H1 (cell line): ENCODE data around the gene IFT25. TPM values are rescaled to one million over a fixed set of nuclear protein-coding genes. Genes with fewer than 3 reads are reported as not detected.

Experiments used
- CTCF ChIA-PET: fragments of 300-600 bp; sonication (Branson Sonifier 250); formaldehyde crosslinking; loops from one replicate; lab custom pipeline; 2021; ENCODE audit not compliant: partially characterized antibody; lab: Charles Lee
- POLR2A ChIA-PET: fragments of 300-600 bp; sonication (Branson Sonifier 250); formaldehyde crosslinking; loops from one replicate; lab custom pipeline; 2021; ENCODE audit warnings: inconsistent platforms; ENCODE audit not compliant: partially characterized antibody; lab: Charles Lee
- DNase-seq, 2 experiments: peaks; one replicate each; pipeline versions ENCODE4 v3.0.0 to v3.0.0-alpha.2; 2010 to 2022; ENCODE audit warnings: low spot score in 2 of 2, low read depth in 1 of 2, mixed read lengths in 1 of 2
- FAIRE-seq: peaks from 2 replicates; lab custom pipeline; 2011; peaks lifted over from hg19 to GRCh38; lab: Jason Lieb, UNC
- H2AFZ ChIP-seq: 2 replicates; pipeline ENCODE4 v1.8.1; 2012; ENCODE audit warnings: low read length, inconsistent platforms
- H2AK5ac ChIP-seq: 2 replicates; pipeline ENCODE4 v1.6.1; 2013; ENCODE audit warnings: low read depth, low read length
- H2BK120ac ChIP-seq: replicated peaks from 2 replicates; pipeline ENCODE3; 2013; ENCODE audit warnings: low read depth, low read length, inconsistent platforms
- H2BK12ac ChIP-seq: 2 replicates; pipeline ENCODE4 v1.6.1; 2013; ENCODE audit warnings: low read depth, low read length
- H2BK15ac ChIP-seq: 2 replicates; pipeline ENCODE4 v1.6.1; 2013; ENCODE audit warnings: low read length
- H2BK20ac ChIP-seq: 2 replicates; pipeline ENCODE4 v1.6.1; 2013; ENCODE audit warnings: low read length
- H2BK5ac ChIP-seq: 2 replicates; pipeline ENCODE4 v1.6.1; 2013; ENCODE audit warnings: low read depth, low read length
- H3K14ac ChIP-seq: 2 replicates; pipeline ENCODE4 v1.6.1; 2013; ENCODE audit warnings: inconsistent platforms; ENCODE audit not compliant: insufficient read length
- H3K18ac ChIP-seq: 2 replicates; pipeline ENCODE4 v1.6.1; 2013; ENCODE audit warnings: low read length; ENCODE audit errors: extremely low read depth
- H3K23ac ChIP-seq: 2 replicates; pipeline ENCODE4 v1.6.1; 2013; ENCODE audit warnings: inconsistent platforms; ENCODE audit not compliant: insufficient read length
- H3K23me2 ChIP-seq: 2 replicates; pipeline ENCODE4 v1.6.1; 2013; ENCODE audit warnings: low read depth, low read length
- H3K27ac ChIP-seq: 2 replicates; pipeline ENCODE4 v1.6.1; 2011; ENCODE audit warnings: low read depth, low read length, inconsistent platforms
- H3K27me3 ChIP-seq, 4 experiments: replicated peaks in 1 of 4; 1 replicate in 1 of 4; 2 replicates in 3 of 4; pipeline versions ENCODE4 v1.6.1 to v1.8.1; 2011 to 2013; ENCODE audit warnings: low read length in 3 of 4, mild to moderate bottlenecking in 3 of 4, inconsistent platforms in 2 of 4, mixed read lengths in 2 of 4, moderate library complexity in 1 of 4; ENCODE audit not compliant: control insufficient read depth in 3 of 4, insufficient read depth in 3 of 4; ENCODE audit errors: extremely low read depth in 1 of 4
- H3K36me3 ChIP-seq, 4 experiments: 2 replicates each; pipeline versions ENCODE4 v1.6.1 to v1.8.1; 2011 to 2013; ENCODE audit warnings: mild to moderate bottlenecking in 4 of 4, low read length in 3 of 4, moderate library complexity in 2 of 4, control low read depth in 1 of 4, inconsistent platforms in 1 of 4; ENCODE audit not compliant: insufficient read depth in 4 of 4, control insufficient read depth in 2 of 4
- H3K4ac ChIP-seq: replicated peaks from 2 replicates; pipeline ENCODE3; 2013; ENCODE audit warnings: low read length, low read depth, mixed read lengths, inconsistent platforms; ENCODE audit not compliant: insufficient read length
- H3K4me1 ChIP-seq, 4 experiments: replicated peaks in 1 of 4; 1 replicate in 1 of 4; 2 replicates in 3 of 4; pipeline versions ENCODE4 v1.6.1 to v1.8.1; 2011 to 2013; ENCODE audit warnings: low read length in 3 of 4, inconsistent platforms in 2 of 4, mixed read lengths in 1 of 4; ENCODE audit not compliant: insufficient read depth in 4 of 4, control insufficient read depth in 3 of 4
- H3K4me2 ChIP-seq, 2 experiments: 2 replicates each; pipeline versions ENCODE4 v1.6.1 to v1.8.1; 2011 to 2013; ENCODE audit warnings: low read depth in 2 of 2, low read length in 2 of 2, control low read depth in 1 of 2, inconsistent platforms in 1 of 2, mild to moderate bottlenecking in 1 of 2; ENCODE audit not compliant: insufficient read depth in 1 of 2
- H3K4me3 ChIP-seq, 4 experiments: fragments of 200-600, 300-600 bp in 1 of 4; sonication (generic), shearing (Covaris generic), sonication (Bioruptor Twin) in 1 of 4; 2 replicates each; pipeline versions ENCODE4 v1.5.1 to v1.8.1; 2011 to 2016; ENCODE audit warnings: low read length in 4 of 4, low read depth in 3 of 4, control low read depth in 2 of 4, inconsistent platforms in 2 of 4, mild to moderate bottlenecking in 2 of 4, mixed read lengths in 1 of 4, moderate library complexity in 1 of 4; ENCODE audit not compliant: insufficient read depth in 2 of 4; ENCODE audit errors: extremely low read depth in 1 of 4
- H3K56ac ChIP-seq: replicated peaks from 2 replicates; pipeline ENCODE3; 2013; ENCODE audit warnings: low read depth, mild to moderate bottlenecking, mixed read lengths, low read length, inconsistent platforms; ENCODE audit not compliant: insufficient read length
- H3K79me1 ChIP-seq: 2 replicates; pipeline ENCODE4 v1.6.1; 2013; ENCODE audit warnings: low read depth, low read length, control low read depth
- H3K79me2 ChIP-seq, 2 experiments: 2 replicates each; pipeline versions ENCODE4 v1.6.1 to v1.8.1; 2012 to 2013; ENCODE audit warnings: low read length in 2 of 2, mild to moderate bottlenecking in 2 of 2, inconsistent platforms in 1 of 2; ENCODE audit not compliant: insufficient read depth in 2 of 2, control insufficient read depth in 1 of 2
- H3K9ac ChIP-seq, 4 experiments: replicated peaks in 1 of 4; 1 replicate in 1 of 4; 2 replicates in 3 of 4; pipeline versions ENCODE4 v1.6.1 to v1.8.1; 2011 to 2013; ENCODE audit warnings: low read depth in 3 of 4, low read length in 3 of 4, control low read depth in 2 of 4, mild to moderate bottlenecking in 2 of 4, moderate library complexity in 2 of 4, inconsistent platforms in 1 of 4; ENCODE audit errors: extremely low read depth in 1 of 4
- H3K9me3 ChIP-seq, 2 experiments: 2 replicates each; pipeline versions ENCODE4 v1.6.1 to v1.8.1; 2012 to 2013; ENCODE audit warnings: mild to moderate bottlenecking in 2 of 2, moderate library complexity in 2 of 2, control low read depth in 1 of 2, inconsistent platforms in 1 of 2, low read depth in 1 of 2, low read length in 1 of 2, mixed read lengths in 1 of 2; ENCODE audit not compliant: insufficient read depth in 2 of 2
- H4K20me1 ChIP-seq, 2 experiments: replicated peaks in 1 of 2; 2 replicates each; pipeline versions ENCODE3 to v1.8.1; 2011 to 2013; ENCODE audit warnings: inconsistent platforms in 2 of 2, low read length in 2 of 2, mild to moderate bottlenecking in 1 of 2; ENCODE audit not compliant: insufficient read depth in 2 of 2, control insufficient read depth in 1 of 2
- H4K5ac ChIP-seq: 2 replicates; pipeline ENCODE4 v1.6.1; 2013; ENCODE audit warnings: low read length, low read depth, mixed read lengths, inconsistent platforms; ENCODE audit not compliant: insufficient read length
- H4K8ac ChIP-seq: 2 replicates; pipeline ENCODE4 v1.8.0; 2013; ENCODE audit warnings: mild to moderate bottlenecking, moderate library complexity, low read length, inconsistent platforms; ENCODE audit not compliant: insufficient read depth; ENCODE audit errors: extremely low read depth
- H4K91ac ChIP-seq: replicated peaks from 2 replicates; pipeline ENCODE3; 2013; ENCODE audit warnings: low read length, mixed read lengths, inconsistent platforms; ENCODE audit not compliant: insufficient read length
- CBX5 ChIP-seq: fragments of 300-800, 300-1000 bp; sonication (generic); IDR thresholded peaks from 2 replicates; pipeline ENCODE4 v1.7.1; 2016; ENCODE audit warnings: antibody characterized with exemption, low read length, low read depth
- RXRA ChIP-seq: IDR thresholded peaks from 2 replicates; pipeline ENCODE4 v1.6.1; 2011; ENCODE audit warnings: low read depth, mild to moderate bottlenecking, low read length, moderate library complexity; ENCODE audit not compliant: insufficient read depth
- TBP ChIP-seq: IDR thresholded peaks from 2 replicates; pipeline ENCODE4 v1.6.1; 2011; ENCODE audit warnings: low read depth, low read length, improper control_type of control experiment
- WGBS, 2 experiments: shearing (Covaris generic) in 1 of 2; methylation state at CpG; one replicate each; pipeline versions ENCODE4 v1.1.6 to v1.1.7; 2013 to 2015; ENCODE audit warnings: low lambda C conversion rate in 2 of 2, mixed read lengths in 2 of 2, inconsistent platforms in 1 of 2, low coverage in 1 of 2, missing lambda C conversion rate in 1 of 2; ENCODE audit not compliant: insufficient replicate concordance in 2 of 2, insufficient coverage in 1 of 2, insufficient read length in 1 of 2; ENCODE audit errors: extremely low coverage in 1 of 2, missing lambda C conversion rate in 1 of 2; 5-methylcytosine and 5-hydroxymethylcytosine counted together
- polyA plus RNA-seq, 7 experiments: library from polyadenylated mRNA; depleted of rRNA in 3 of 7; stranded (reverse) in 5 of 7; unstranded in 2 of 7; fragments of >200 nt in 5 of 7; fragments of 200-250 nt in 2 of 7; gene quantifications; 1 replicate in 5 of 7; 2 replicates in 1 of 7; 4 replicates in 1 of 7; pipeline versions ENCODE4 v1.2.1 to v1.2.3, GENCODE V29; 2011 to 2013; ENCODE audit warnings: missing spikeins in 2 of 7, mixed read lengths in 2 of 7
- total RNA-seq: library from RNA; stranded (reverse); fragmentation: NEBNext Ultra II Directional; extraction: Animal tissue kit (Norgen Biotek cat#: 25700); gene quantifications from 2 replicates; pipeline ENCODE4 v1.2.1, GENCODE V29; 2021

IFT25 gene
- total and polyA plus RNA-seq, 2 of the 8 experiments (the other 6 are each of a cell fraction or from before 2014, with no cell fraction given): 15.0 to 36.3 TPM

DNA sequence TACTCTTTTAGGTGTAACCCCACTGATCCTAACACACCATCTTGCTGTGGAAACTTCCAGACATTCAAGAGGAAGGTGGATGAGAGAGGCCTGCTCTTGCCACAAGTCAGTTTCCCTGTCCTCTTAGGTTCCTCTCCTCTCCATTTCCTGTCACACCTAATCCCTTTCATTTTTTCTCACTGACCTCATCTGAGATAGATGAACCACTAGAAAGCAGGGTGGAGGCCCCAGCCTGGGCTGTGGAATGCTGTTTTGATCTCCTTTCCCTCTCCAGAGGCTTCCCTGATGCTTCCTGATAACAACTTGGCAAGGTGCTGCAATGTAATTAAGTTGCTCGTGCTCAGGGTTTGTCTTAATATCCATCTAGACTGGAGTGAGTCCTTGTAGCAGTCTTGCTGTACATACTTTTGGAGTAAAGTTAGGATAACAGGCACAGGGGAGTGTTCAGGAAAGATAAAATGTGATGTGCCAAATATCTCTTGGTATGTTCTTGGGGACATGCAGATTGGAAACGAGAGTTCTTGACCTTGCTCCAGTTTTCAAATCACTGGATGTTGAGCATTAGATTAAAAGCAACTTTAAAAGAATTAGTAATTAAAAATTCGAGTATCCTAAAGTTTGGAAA lies 11.8 kb upstream of the IFT25 start:
- CTCF ChIA-PET: interaction anchor here (1.2 to 7.2 kb wide), 7 partner anchors 8 to 96 kb away, joined by 3 to 114 read pairs (median 11); no protein-coding TSS in a partner anchor
- Histone ChIP-seq H2BK15ac (no peak overlapping the region), H3K79me1 (no peaks in the 10 kb centered on the region), H4K8ac (no peak overlapping the region), H3K4me2 (no peak overlapping the region), H3K4me3 (no peak overlapping the region), H3K27ac (no peak overlapping the region), H2AFZ (no peak overlapping the region), H3K18ac (no peak overlapping the region), H3K56ac (no peak overlapping the region), H3K14ac (no peak overlapping the region), H3K4ac (no peak overlapping the region), H3K79me2 (0 out of 4 replicates have a peak, but pooled peaks cover 0 to 3% of the 10 kb centered on the region in 2 experiments), H2BK12ac (no peak overlapping the region), H3K9me3 (no peaks in the 10 kb centered on the region), H3K9ac (no peak overlapping the region), H3K23me2 (no peaks in the 10 kb centered on the region), H2BK20ac (no peak overlapping the region), H4K91ac (no peak overlapping the region), H4K5ac (no peak overlapping the region), H3K23ac (no peak overlapping the region), H4K20me1 (no peaks in the 10 kb centered on the region), H3K36me3 (peaks cover 11 to 58% (median 24%) of the 10 kb centered on the region in 4 experiments), H3K27me3 (no peaks in the 10 kb centered on the region), H2BK5ac (no peak overlapping the region), H3K4me1 (peaks cover 0 to 10% (median 0%) of the 10 kb centered on the region in 4 experiments; a peak in 2 of 7 replicates), H2AK5ac (no peak overlapping the region), H2BK120ac (no peak overlapping the region)
- no peak for DNase-seq
- no peak for FAIRE-seq
- 87% methylated on average over 3 of the region's 3 CpGs; no CpG with 5 or more reads in 1 of the 2 experiments for WGBS, 2 experiments
- TF ChIP-seq RXRA (no peak), CBX5 (no peak), TBP (no peak)
- POLR2A ChIA-PET: interaction anchor here (0.6 to 1.7 kb wide), 3 partner anchors 9 to 44 kb away, joined by 3 to 5 read pairs (median 4); partner anchors contain the start of gene IFT25
